ENCODE measurements around the gene SPARCL1. TPM values are rescaled to one million over a fixed set of nuclear protein-coding genes. Genes with fewer than 3 reads are reported as not detected.
A peak's percentile ranks its signal among the peaks of the same experiment; 100 is the strongest.
"Not testable (repeated sequence)": the region's sequence is repeated elsewhere in the genome, so short reads cannot be mapped to it uniquely, and the experiment has no call there.

Gene SPARCL1
- 539 TPM for total RNA-seq

GRCh38 chr4:87529187-87529586 is at the start of gene SPARCL1:
Gene SPARCL1 (minus strand): TSS chr4:87529376. CDS start chr4:87499574, 29,802 bp downstream.
- DNase-seq (ENCODE audit: low spot score), result peak; percentile 28

- no peak for DNase-seq (ENCODE audit: low spot score)
Observed at GRCh38 chr4:87575983-87576382, 46.8 kb upstream of the SPARCL1 start.

GRCh38 chr4:87575408-87575807 is 46.2 kb upstream of the SPARCL1 start:
- no peak for DNase-seq (ENCODE audit: low spot score)

- DNase-seq (ENCODE audit: low spot score), result no peak
Observed at GRCh38 chr4:87574996-87575395, 45.8 kb upstream of the SPARCL1 start.

- not testable (repeated sequence) for DNase-seq (ENCODE audit: low spot score)
Observed at GRCh38 chr4:87574376-87574775, 45.2 kb upstream of the SPARCL1 start.

GRCh38 chr4:87570290-87570805 is 41.2 kb upstream of the SPARCL1 start:
- no peak for DNase-seq (ENCODE audit: low spot score)

GRCh38 chr4:87567191-87567590 is 38.0 kb upstream of the SPARCL1 start:
- DNase-seq (ENCODE audit: low spot score), result no peak

- no peak for DNase-seq (ENCODE audit: low spot score)
Observed at GRCh38 chr4:87566276-87566675, 37.1 kb upstream of the SPARCL1 start.

GRCh38 chr4:87565746-87566145 is 36.6 kb upstream of the SPARCL1 start:
- no peak for DNase-seq (ENCODE audit: low spot score)

- DNase-seq (ENCODE audit: low spot score), result no peak
Observed at GRCh38 chr4:87560802-87561201, 31.6 kb upstream of the SPARCL1 start.

GRCh38 chr4:87559090-87559837 is 30.1 kb upstream of the SPARCL1 start:
- no peak for DNase-seq (ENCODE audit: low spot score)

- no peak for DNase-seq (ENCODE audit: low spot score)
Observed at GRCh38 chr4:87557348-87557747, 28.2 kb upstream of the SPARCL1 start.

GRCh38 chr4:87555773-87556619 is 26.8 kb upstream of the SPARCL1 start:
- no peak for DNase-seq (ENCODE audit: low spot score)

- no peak for DNase-seq (ENCODE audit: low spot score)
Observed at GRCh38 chr4:87553182-87553581, 24.0 kb upstream of the SPARCL1 start.

GRCh38 chr4:87551361-87551760 is 22.2 kb upstream of the SPARCL1 start:
- no peak for DNase-seq (ENCODE audit: low spot score)

- no peak for DNase-seq (ENCODE audit: low spot score)
Observed at GRCh38 chr4:87547016-87547708, 18.0 kb upstream of the SPARCL1 start.

GRCh38 chr4:87545052-87545451 is 15.9 kb upstream of the SPARCL1 start:
- DNase-seq (ENCODE audit: low spot score), result no peak

GRCh38 chr4:87543835-87544461 is 14.8 kb upstream of the SPARCL1 start:
- DNase-seq (ENCODE audit: low spot score), result no peak

- DNase-seq (ENCODE audit: low spot score), result no peak
Observed at GRCh38 chr4:87542734-87543312, 13.6 kb upstream of the SPARCL1 start.

GRCh38 chr4:87541956-87542709 is 13.0 kb upstream of the SPARCL1 start:
- no peak for DNase-seq (ENCODE audit: low spot score)

- DNase-seq (ENCODE audit: low spot score), result no peak
Observed at GRCh38 chr4:87541521-87541920, 12.3 kb upstream of the SPARCL1 start.

Measured in mucosa of gallbladder (tissue), 1 donor.